T-helper 1 cell treated with Interleukin-12 subunit alpha and Interleukin-12 subunit beta and Interleukin-4 antibody, amounts not matched to agents 30 μg/mL and 1 μg/mL, for 36 hours (primary cell): ENCODE measurements around the gene PAQR8.

Experiments used
- H3K27ac Mint-ChIP-seq: one replicate; pipeline ENCODE4 v1.8.0; 2021; ENCODE audit warnings: mild to moderate bottlenecking, mixed read lengths
- H3K27me3 Mint-ChIP-seq: one replicate; pipeline ENCODE4 v1.8.0; 2021; ENCODE audit warnings: low read depth, mixed read lengths
- H3K36me3 Mint-ChIP-seq: one replicate; pipeline ENCODE4 v1.8.0; 2021; ENCODE audit warnings: low read depth, mixed read lengths
- H3K4me1 Mint-ChIP-seq: one replicate; pipeline ENCODE4 v1.8.0; 2021; ENCODE audit warnings: low read depth, mixed read lengths
- H3K4me3 Mint-ChIP-seq: one replicate; pipeline ENCODE4 v1.8.0; 2021; ENCODE audit warnings: mild to moderate bottlenecking, moderate library complexity, mixed read lengths
- H3K9me3 Mint-ChIP-seq: one replicate; pipeline ENCODE4 v1.8.0; 2021; ENCODE audit warnings: mixed read lengths

The PAQR8 gene

GRCh38 chr6:52400313-52401041 is 38.5 kb downstream of the PAQR8 start:
- Mint-ChIP-seq H3K27ac (no peak overlapping the region), H3K9me3 (no peaks in the 10 kb centered on the region), H3K4me1 (peaks cover 37% of the 10 kb centered on the region), H3K27me3 (peaks cover 19% of the 10 kb centered on the region), H3K4me3 (no peak overlapping the region), H3K36me3 (peaks cover 14% of the 10 kb centered on the region)

DNA sequence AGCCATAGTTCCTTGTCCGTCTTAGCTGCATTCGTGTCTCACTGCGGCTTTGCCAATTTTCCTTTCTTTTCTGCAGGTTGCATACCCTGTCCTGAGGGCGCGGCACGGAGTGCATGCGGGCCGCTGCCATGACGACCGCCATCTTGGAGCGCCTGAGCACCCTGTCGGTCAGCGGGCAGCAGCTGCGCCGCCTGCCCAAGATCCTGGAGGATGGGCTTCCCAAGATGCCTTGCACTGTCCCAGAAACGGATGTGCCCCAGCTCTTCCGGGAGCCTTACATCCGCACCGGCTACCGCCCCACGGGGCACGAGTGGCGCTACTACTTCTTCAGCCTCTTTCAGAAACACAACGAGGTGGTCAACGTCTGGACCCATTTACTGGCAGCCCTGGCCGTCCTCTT is 41.1 kb downstream of the PAQR8 start:
- Mint-ChIP-seq H3K4me1 (peaks cover 14% of the 10 kb centered on the region), H3K9me3 (no peaks in the 10 kb centered on the region), H3K4me3 (no peak overlapping the region), H3K27me3 (no peaks in the 10 kb centered on the region), H3K27ac (no peak overlapping the region), H3K36me3 (peaks cover 8% of the 10 kb centered on the region)

- H3K4me3 Mint-ChIP-seq: no peak overlapping the region
- no peaks in the 10 kb centered on the region for H3K9me3 Mint-ChIP-seq
- no peak overlapping the region for H3K27ac Mint-ChIP-seq
- no peaks in the 10 kb centered on the region for H3K27me3 Mint-ChIP-seq
- peaks cover 12% of the 10 kb centered on the region for H3K4me1 Mint-ChIP-seq
- peaks cover 8% of the 10 kb centered on the region for H3K36me3 Mint-ChIP-seq
These were observed 41.7 kb downstream of the PAQR8 start for GRCh38 chr6:52403627-52404026.

GRCh38 chr6:52405243-52405642 is 43.3 kb downstream of the PAQR8 start:
- peaks cover 3% of the 10 kb centered on the region for H3K4me1 Mint-ChIP-seq
- peaks cover 8% of the 10 kb centered on the region for H3K36me3 Mint-ChIP-seq
- H3K27me3 Mint-ChIP-seq: no peaks in the 10 kb centered on the region
- H3K9me3 Mint-ChIP-seq: no peaks in the 10 kb centered on the region
- H3K4me3 Mint-ChIP-seq: no peak overlapping the region
- no peak overlapping the region for H3K27ac Mint-ChIP-seq

DNA sequence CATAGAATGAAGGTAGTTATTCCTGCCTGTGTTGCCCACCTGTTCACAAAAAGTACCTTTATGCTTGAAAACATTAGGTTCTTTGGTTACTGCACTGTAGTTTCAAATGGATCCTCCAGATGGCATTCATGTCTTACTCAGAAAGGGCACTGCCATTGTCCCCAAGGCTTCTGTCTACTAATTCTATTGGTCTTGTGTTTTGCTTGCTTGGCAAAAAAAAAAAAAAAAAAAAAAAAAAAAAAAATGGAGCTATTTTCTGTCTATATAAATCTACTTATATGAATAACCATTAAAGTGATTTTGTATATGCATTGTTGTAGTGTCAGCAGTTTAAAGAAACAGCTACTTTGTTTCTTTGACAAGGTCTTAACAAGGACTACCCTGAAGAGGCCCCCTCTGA is 45.5 kb downstream of the PAQR8 start:
- Mint-ChIP-seq H3K9me3 (no peaks in the 10 kb centered on the region), H3K36me3 (peaks cover 8% of the 10 kb centered on the region), H3K27ac (no peak overlapping the region), H3K4me1 (no peaks in the 10 kb centered on the region), H3K4me3 (no peak overlapping the region), H3K27me3 (peaks cover under 1% of the 10 kb centered on the region)

GRCh38 chr6:52409499-52409898 is 47.5 kb downstream of the PAQR8 start:
- no peak overlapping the region for H3K27ac Mint-ChIP-seq
- H3K4me1 Mint-ChIP-seq: no peaks in the 10 kb centered on the region
- no peak overlapping the region for H3K4me3 Mint-ChIP-seq
- no peaks in the 10 kb centered on the region for H3K9me3 Mint-ChIP-seq
- peaks cover 12% of the 10 kb centered on the region for H3K27me3 Mint-ChIP-seq
- peaks cover 4% of the 10 kb centered on the region for H3K36me3 Mint-ChIP-seq

DNA sequence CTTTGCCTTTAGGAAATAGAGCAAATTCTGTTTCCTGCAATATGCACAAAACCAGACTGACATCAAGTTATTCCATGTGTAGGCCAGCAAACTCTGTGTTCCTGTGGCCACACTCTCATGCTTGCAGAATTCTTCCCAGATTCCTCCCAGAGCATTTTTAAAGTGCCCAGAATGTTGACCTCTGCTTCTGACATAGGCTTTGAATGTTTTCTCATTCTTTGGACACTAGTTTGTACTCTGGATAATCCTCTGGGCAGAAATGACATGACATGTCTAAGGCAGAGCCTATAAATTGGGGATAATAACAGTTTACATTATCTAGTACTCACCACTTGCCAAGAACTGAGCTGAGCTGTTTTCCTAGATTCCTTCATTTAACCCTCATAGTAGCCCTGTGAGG is 49.0 kb downstream of the PAQR8 start:
- Mint-ChIP-seq H3K36me3 (no peaks in the 10 kb centered on the region), H3K4me1 (peaks cover 9% of the 10 kb centered on the region), H3K9me3 (no peaks in the 10 kb centered on the region), H3K4me3 (no peak overlapping the region), H3K27ac (no peak overlapping the region), H3K27me3 (peaks cover 16% of the 10 kb centered on the region)

DNA sequence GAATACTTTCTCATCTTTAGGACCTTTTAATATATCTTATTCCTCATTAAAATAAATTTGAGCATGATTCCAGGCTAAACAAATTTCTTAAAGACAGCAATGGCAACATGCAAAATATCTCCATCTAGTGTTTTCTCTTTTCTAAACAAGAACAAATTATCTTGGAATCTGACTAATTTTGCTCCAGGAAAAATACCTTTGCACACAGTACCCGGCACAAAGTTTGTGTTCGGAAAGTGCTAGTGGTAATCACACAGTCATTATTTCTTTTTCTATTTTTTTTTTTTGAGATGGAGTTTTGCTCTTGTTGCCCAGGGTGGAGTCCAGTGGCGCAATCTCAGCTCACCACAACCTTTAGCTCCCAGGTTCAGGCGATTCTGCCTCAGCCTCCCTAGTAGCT is 50.0 kb downstream of the PAQR8 start:
- Mint-ChIP-seq H3K36me3 (no peaks in the 10 kb centered on the region), H3K27me3 (peaks cover 19% of the 10 kb centered on the region), H3K27ac (no peak overlapping the region), H3K4me1 (peaks cover 14% of the 10 kb centered on the region), H3K9me3 (no peaks in the 10 kb centered on the region), H3K4me3 (no peak overlapping the region)

DNA sequence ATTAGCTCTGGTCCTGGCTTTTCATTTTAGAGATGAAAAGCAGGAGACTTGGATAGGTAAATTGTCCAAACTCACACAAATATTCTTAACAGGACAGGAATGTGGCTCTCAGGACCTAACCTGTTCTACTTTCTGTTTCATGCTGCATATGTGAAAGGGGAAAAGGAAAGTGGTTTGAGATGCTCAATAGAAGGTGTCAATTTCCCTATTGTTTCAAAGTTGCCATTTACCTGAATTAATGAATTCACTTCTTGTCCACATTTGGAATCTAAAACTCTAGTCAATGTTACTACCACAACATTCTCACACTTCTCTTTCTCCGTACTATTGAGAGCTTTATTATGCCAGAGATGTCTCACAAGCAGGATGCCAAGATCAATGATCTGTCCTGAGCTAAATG is 53.4 kb downstream of the PAQR8 start:
- no peak overlapping the region for H3K4me3 Mint-ChIP-seq
- H3K27ac Mint-ChIP-seq: no peak overlapping the region
- peaks cover 23% of the 10 kb centered on the region for H3K27me3 Mint-ChIP-seq

DNA sequence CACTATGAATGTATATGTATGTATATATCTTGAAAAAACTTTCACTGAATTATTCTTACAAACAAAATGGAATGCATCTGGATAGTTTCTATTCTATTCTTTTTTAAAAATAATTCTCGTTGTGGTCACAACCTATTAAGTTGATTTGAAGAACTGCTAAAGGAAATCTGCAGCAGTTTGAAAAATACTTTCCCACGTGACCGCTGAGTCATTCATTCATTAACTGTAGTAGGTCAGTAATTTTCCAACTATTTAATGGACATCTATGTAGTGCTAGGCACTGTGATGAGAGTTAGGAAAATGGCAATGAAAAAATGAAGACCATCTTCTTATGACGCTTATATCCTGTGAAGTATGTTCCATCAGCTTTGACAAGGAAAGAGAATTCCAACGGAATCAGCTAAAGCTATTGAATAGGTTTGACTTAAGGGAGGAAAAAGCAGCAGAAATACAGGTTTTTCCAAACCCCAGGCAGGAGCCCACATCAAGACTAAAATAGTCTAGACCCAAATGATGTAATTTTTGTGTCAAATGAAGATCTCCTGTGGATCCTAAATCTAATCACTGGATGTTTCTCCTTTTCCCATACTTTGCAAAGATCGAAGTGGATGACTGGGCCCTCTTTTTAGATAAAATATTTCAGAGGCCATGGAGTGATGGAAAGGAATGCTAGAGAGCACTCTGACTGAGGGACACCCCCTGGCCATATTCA is 54.1 kb downstream of the PAQR8 start:
- Mint-ChIP-seq H3K9me3 (no peaks in the 10 kb centered on the region), H3K27me3 (peaks cover 23% of the 10 kb centered on the region), H3K4me1 (peaks cover 21% of the 10 kb centered on the region), H3K36me3 (no peaks in the 10 kb centered on the region), H3K4me3 (no peak overlapping the region), H3K27ac (no peak overlapping the region)

More for the DNA sequence above, 53.4 kb downstream of the PAQR8 start:
- Mint-ChIP-seq H3K36me3 (no peaks in the 10 kb centered on the region), H3K4me1 (peaks cover 21% of the 10 kb centered on the region), H3K9me3 (no peaks in the 10 kb centered on the region)

DNA sequence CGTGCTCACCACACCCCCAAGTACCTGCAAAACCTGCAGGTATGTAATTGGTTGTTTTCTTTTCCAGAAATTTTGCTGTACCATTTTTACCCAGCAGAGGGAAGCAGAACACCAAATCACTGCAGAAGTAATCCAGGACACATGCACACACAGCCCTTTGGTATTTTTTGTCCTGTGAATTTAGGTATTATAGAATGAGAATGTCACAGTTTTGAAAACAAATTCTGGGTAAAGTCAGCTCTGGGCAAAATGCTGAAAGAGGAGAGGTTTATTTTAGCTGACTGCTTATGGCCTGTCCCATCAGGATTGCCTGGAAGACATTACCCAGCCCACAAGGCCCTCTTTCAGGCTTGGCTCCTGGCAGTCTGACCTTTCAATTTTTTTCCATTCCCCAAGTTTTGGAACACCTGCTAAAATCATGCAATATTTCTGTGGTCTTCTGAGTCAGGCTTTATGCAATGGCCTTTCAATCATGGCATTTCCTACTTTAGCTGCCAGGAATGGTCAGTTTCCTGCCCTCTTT is 54.7 kb downstream of the PAQR8 start:
- no peak overlapping the region for H3K27ac Mint-ChIP-seq
- peaks cover 23% of the 10 kb centered on the region for H3K27me3 Mint-ChIP-seq
- H3K36me3 Mint-ChIP-seq: no peaks in the 10 kb centered on the region
- H3K4me3 Mint-ChIP-seq: no peak overlapping the region
- no peaks in the 10 kb centered on the region for H3K9me3 Mint-ChIP-seq
- peaks cover 21% of the 10 kb centered on the region for H3K4me1 Mint-ChIP-seq

GRCh38 chr6:52417675-52418111 is 55.7 kb downstream of the PAQR8 start:
- Mint-ChIP-seq H3K9me3 (no peaks in the 10 kb centered on the region), H3K4me3 (peak overlapping the region; percentile 17), H3K4me1 (peaks cover 21% of the 10 kb centered on the region), H3K27me3 (peaks cover 19% of the 10 kb centered on the region), H3K27ac (no peak overlapping the region), H3K36me3 (no peaks in the 10 kb centered on the region)

GRCh38 chr6:52418606-52419005 is 56.7 kb downstream of the PAQR8 start:
- H3K4me1 Mint-ChIP-seq: peaks cover 21% of the 10 kb centered on the region
- no peak overlapping the region for H3K27ac Mint-ChIP-seq
- H3K9me3 Mint-ChIP-seq: no peaks in the 10 kb centered on the region
- no peaks in the 10 kb centered on the region for H3K36me3 Mint-ChIP-seq
- no peak overlapping the region for H3K4me3 Mint-ChIP-seq
- H3K27me3 Mint-ChIP-seq: peaks cover 13% of the 10 kb centered on the region

- H3K9me3 Mint-ChIP-seq: no peaks in the 10 kb centered on the region
- peak within 1 kb of the TSS; percentile 83 for H3K27ac Mint-ChIP-seq
These were observed 58.1 kb downstream of the PAQR8 start, which contains the start of gene EFHC1 for GRCh38 chr6:52419809-52420667. Gene EFHC1, plus strand, starts transcription at chr6:52420342. Its CDS starts 69 bp downstream, at chr6:52420411.

More at GRCh38 chr6:52419809-52420667, 58.1 kb downstream of the PAQR8 start, which contains the start of gene EFHC1:
- Mint-ChIP-seq H3K4me3 (no peak within 1 kb of the TSS), H3K4me1 (peaks cover 19% of the 10 kb centered on the region), H3K36me3 (no peaks in the 10 kb centered on the region), H3K27me3 (peaks cover 10% of the 10 kb centered on the region)
